Stimulated activated CD8-positive, alpha-beta memory T cell treated with anti-CD3 and anti-CD28 coated beads, Interleukin-15, amount 100 ng/mL, for 4 hours (primary cell): ENCODE measurements around the gene SPATA33.
"Not testable (repeated sequence)": the region's sequence is repeated elsewhere in the genome, so short reads cannot be mapped to it uniquely, and the experiment has no call there.

Experiments used
- DNase-seq, 2 donors: peaks; one replicate each; pipeline ENCODE4 v3.0.0-alpha.2; 2020; ENCODE audit warnings: low read depth in 2 of 2

SPATA33 gene

DNA sequence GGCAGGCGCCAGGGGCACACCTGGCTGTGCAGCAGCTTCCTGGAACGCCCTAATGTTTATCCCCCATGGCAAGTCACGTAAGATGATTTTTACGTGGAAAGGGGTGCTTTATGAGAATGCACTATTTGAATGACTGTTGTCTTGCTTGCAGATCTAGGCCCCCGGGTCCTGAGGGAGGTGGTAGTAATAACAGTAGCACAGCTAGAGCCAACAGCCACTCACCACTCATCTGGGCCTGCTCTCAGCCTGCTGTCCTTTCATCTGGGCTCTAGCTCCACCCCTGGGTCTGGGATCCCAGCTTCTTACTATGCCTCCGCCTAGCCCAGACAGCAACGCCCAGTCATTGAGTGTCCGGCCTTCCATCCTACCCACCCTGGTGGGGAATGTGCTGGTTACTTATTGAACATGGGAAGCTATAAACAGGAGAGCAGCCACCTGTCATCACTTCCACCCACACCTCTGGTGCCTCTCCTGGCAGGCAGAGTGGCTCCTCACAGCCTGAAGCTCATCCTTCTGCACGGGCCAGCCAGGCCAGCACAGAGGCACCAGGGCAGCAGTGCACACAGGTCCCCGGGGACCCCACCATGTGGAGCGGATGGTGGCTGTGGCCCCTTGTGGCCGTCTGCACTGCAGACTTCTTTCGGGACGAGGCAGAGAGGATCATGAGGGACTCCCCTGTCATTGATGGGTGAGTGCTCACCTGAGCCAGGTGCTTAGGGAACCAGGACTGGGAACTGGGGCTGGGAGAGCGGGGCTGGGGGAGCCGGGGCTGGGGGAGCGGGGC lies 27.6 kb upstream of the SPATA33 start:
- no peak for DNase-seq

DNA sequence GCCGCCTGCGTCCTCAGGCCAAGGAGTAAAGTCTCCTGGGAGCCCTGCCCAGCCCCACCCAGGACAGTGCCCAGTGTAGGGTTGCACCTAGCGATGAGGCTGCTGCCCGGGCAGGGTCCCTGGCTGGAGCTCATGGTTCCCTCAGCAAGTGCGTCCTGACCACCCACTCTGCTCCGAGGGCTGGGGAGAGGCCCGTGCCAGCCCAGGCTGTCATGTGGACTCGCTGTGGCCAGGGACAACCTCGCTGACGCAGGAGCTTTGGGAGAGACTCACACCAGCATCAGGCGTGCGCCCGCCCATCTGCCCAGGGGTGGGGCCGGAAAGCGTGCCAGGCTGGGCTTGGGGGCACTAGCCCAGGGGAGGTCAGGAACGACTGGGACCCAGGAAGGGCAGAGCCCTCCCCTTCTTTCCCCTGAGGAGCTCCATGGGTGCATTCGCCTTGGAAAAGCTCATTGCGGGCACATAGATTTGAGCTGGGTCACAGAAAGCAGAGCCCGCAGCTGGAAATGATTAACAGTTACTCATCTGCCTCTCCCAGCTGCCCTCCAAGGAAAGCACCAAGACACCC lies 24.5 kb upstream of the SPATA33 start:
- no peak for DNase-seq

DNA sequence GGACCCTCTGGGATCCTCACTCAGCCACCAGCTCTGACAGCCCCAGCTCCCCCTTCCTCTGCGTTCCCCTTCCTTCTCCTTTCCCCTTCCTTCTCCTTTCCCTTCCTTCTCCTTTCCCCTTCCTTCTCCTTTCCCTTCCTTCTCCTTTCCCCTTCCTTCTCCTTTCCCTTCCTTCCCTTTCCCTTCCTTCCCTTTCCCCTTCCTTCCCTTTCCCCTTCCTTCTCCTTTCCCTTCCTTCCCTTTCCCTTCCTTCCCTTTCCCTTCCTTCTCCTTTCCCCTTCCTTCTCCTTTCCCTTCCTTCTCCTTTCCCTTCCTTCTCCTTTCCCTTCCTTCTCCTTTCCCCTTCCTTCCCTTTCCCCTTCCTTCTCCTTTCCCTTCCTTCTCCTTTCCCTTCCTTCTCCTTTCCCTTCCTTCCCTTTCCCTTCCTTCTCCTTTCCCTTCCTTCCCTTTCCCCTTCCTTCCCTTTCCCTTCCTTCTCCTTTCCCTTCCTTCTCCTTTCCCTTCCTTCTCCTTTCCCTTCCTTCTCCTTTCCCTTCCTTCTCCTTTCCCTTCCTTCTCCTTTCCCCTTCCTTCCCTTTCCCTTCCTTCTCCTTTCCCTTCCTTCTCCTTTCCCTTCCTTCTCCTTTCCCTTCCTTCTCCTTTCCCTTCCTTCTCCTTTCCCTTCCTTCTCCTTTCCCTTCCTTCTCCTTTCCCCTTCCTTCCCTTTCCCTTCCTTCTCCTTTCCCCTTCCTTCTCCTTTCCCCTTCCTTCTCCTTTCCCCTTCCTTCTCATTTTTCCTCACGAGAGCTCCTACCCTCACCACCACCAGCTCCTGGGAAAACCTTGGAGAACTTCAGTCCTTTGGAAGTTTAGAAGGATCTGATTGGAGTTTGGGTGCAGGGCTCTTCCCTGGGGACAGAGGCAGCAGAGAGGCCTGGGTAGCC lies 22.9 kb upstream of the SPATA33 start:
- not testable (repeated sequence) for DNase-seq

DNA sequence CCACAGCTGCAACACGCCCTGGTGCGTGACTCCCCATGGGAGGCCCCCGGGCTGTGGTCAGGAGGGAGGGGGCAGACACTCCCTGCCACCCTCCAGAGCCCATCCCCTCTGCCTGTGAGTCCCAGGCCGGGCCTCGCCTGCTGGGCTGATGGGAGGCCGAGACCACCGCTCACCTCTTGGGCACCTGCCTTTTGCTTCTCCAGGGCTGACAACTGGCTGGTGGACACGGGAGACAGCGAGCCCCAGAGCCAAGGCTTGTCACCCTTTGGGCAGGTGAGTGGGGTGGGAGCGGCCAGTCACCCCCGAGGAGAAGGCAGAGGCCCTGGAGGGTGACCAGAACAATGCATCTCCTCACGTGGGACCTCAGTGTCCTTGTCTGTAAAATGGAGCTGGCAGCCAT lies 21.0 kb upstream of the SPATA33 start:
- DNase-seq = no peak

DNA sequence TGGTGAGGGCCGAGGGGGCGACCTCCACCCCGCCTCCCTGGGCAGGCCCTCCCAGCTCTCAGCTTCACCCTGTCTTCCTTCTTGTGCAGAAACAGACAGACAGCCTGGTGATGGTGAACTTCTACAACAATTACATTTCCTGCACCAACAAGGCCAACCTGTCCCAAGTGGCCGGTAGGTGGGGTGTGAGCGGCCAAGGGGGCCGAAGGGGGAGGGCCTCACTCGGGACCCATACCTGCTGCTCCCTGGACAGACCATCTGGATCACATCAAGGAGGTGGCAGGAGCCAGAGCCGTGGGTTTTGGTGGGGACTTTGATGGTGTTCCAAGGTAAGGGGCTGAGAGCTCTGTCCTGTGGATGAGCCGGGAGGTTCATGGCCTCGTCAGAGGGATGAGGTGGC lies 20.3 kb upstream of the SPATA33 start:
- no peak for DNase-seq

DNA sequence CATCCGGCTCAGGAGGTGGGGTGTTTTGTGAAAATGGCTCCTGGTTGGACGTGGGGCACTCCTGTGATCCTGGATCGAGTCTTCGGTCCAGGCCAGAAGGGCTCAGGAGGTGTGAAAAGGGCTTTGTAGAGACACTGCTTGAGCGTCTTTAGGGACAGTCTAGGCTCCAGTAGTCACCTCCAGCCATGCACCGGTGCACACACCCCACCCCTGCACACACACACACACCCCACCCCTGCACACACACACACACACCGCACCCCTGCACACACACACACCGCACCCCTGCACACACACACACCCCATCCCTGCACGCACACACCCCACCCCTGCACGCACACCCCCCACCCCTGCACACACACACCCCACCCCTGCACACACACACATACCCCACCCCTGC lies 19.2 kb upstream of the SPATA33 start:
- no peak for DNase-seq

DNA sequence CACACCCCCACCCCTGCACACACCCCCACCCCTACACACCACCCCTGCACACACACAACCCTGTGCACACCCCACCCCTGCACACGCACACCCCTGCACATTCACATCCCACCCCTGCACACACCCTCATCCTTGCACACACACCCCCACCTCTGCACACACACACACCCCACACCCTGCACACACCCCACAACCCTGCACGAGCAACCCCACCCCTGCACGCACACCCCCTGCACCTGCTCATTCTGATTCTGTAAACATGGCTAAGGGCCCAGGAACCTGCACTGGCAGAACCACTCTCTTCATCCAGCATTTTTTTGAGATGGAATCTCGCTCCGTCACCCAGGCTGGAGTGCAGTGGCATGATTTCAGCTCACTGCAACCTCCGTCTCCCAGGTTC lies 18.3 kb upstream of the SPATA33 start:
- DNase-seq = no peak

DNA sequence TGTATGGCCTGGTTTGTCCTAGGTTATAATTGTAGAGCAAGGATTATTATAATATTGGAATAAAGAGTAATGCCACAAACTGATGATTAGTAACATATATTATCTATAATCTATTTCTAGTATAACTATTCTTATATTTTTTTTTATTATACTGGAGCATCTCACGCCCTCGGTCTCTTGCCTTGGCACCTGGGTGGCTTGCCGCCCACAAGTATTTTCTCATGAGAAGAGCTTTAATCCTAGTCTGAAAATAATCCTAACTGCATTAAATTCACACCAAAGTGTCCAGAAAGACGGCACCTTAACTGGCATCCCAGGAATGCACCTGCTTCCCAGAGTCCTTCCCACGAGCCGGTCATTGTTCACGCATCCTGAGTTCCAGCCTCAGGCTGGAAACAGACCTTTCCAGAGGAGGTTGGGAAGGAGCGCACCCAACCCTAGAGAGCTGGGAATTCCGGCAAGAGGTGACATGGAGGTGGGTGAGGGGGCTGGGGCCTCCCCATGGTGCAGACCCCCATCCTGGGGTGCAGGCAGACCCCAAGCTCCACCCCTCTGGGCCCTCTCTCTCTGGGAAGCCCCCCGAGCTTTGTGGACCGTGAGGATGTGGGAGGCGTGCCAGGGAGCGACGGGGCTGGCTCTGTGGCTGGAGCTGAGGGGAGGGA lies 16.0 kb upstream of the SPATA33 start:
- no peak for DNase-seq

DNA sequence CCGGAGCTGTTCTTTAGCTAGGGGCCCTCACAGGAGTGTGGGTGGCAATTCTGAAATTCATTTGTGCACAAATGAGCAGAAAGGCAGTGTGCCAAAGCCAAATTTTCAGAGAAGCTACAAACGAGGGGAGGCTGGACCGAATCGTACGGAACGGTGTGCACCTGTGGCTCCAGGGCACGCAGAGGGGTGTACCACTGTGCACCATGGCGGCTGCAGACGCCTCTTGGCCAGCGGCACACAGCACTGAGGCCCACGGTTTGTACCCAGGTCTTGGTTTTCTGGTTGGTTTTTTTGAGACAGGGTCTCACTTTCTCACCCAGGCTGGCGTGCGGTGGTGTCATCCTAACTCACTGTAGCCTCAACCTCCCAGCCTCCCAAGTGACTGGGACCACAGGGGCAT lies 15.1 kb upstream of the SPATA33 start:
- no peak for DNase-seq

DNA sequence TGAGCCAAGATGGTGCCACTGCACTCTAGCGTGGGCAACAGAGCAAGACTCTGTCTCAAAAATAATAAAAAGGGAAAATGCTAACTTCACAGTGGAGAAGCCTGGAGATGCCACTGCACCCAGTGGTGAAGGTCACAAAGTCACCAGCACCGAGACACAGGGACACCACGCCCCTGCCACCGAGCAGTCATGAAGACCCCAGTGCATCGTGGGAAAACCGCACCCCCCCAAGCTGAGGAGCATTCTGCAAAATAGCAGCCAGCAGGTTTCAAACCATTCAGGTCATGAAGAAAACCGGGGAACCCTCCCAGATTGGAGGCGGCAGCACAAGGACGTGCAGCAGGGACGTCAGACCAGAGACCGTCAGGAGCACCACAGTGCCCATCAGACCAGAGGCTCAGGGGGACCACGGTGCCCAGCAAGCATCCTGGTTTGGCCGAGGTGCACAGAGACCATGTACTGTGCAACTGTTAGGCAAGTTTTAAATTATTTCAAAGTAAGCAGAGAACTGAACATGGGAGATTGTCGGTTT lies 13.8 kb upstream of the SPATA33 start:
- DNase-seq = no peak

DNA sequence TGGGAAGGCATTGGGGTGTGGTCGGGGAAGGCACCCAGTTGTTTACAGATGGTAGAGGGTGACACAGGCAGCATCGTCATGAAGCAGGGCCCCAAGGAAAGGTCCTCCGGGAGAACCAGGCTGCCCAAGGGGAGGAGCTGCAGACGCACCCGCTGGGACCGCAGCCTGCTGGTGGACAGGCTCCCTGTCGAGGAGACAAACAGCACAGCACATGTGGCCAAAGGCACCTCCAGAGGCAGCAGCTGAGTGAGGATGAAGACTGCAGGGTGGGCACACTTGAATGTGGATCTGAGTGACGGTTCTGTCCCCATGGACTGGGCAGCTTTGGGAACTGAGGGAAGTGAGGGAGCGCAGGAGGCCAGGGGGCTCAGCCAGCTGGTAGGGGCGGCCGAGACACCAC lies 12.5 kb upstream of the SPATA33 start:
- no peak for DNase-seq

DNA sequence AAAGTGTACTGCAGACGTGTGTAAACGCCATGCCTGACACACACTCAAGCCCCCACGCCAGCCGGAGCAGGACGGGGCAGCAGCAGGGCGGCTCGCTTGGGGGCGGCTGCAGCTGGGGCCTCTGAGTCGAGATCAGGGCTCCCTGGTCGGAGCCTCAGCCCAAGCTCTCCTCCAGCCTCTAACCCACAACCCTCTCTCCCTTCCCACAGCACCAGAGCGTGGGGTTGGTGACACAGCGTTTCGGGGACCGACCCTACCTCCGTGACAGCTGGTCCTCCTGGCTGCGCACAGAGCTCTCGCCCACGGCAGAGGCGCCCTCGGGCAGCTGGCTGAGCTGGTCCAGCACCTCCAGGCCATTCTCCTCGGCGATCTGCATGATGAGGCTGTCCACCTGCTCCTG lies 11.4 kb upstream of the SPATA33 start:
- DNase-seq = no peak

DNA sequence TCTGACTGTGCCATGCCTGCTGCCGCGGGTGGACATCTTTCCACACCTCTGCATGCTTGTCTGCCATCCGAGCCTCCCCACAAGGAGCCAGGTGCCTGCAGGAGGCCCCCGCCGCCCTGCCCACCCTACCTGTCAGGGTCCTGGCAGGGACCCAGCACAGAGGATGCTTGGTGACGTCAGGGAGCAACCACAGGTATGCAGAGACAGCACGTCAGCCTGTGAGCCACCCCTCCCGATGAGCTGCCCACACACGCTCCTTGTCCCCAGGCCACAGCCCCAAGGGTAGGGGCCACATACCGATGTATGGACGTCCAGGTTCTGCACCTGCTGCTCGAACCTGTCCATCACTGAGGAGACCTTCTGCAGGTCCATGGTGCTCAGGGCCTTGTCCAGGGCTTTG lies 10.7 kb upstream of the SPATA33 start:
- no peak for DNase-seq

DNA sequence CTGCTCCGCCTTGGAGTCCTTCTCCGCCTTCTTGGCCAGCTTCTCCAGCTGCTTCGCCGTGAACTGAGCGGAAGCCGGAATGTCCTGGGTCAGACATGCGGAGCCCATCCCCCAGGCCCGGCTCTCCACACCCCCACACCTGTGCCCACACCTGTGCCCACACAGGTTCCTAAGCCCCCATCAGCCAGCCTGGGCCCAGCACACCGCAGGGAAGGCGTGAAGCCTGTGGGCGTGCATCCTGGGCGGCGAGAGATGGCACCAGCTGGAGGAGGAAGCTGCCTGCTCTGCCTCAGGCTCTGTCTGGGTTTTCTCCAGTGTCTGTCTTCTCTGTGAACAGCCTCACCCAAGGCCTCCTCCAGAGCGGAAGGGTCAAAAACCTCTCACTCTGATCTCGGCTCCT lies 6.1 kb upstream of the SPATA33 start:
- DNase-seq = no peak

DNA sequence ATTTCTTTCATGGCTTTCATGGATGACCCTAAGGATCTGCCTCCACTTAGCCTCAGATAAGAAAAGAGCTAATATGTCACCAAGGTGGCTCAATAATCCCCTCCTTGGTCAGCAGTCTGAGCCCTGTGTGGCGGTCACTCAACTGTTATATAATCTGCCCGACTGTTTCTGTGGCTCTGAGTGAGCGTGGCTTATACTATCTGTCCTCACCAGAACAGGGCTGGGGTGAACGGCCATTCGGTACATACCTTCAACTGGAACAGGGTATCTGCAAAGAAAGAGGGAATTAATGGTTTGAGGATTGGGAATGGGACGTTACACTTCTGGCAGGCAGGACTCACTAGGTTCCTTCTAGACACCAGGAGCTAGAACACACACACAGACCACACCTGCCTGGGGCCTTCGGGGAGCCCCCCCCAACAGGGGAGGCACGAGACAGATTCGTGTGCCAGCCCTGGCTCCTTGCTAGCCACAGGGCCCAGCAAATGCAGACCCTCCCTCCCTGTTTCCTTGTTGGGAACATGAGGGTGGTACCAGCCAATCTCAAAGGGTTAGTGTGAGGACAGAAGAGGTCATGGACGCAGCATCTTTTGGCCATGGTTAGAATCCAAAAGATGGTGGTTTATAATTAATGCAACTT lies 3.9 kb upstream of the SPATA33 start:
- no peak for DNase-seq

DNA sequence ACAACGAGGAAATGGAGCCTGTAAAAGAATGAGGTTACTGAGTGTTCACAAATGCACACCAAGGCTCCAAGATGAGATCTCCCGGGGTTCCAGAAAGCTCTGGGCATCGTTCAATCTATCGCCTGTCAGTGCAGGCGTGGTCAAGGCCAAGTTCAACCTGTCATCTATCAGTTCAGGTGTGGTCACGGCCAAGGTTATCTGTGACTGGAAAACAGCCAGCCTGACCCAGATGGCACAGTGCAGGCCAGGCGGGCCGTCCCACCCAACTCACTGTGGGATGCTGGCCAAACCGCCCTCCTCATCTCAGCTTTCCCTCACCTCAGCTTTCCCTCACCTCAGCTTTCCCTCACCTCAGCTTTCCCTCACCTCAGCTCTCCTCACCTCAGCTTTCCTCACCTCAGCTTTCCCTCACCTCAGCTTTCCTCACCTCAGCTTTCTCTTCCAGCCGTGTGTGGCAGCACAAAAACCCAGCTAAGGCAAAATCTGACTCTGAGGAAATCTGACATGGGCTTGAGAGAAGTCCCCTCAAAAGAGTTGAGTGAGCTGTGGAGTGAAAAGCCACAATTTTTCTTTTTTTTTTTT lies 2.5 kb upstream of the SPATA33 start:
- no peak for DNase-seq

DNA sequence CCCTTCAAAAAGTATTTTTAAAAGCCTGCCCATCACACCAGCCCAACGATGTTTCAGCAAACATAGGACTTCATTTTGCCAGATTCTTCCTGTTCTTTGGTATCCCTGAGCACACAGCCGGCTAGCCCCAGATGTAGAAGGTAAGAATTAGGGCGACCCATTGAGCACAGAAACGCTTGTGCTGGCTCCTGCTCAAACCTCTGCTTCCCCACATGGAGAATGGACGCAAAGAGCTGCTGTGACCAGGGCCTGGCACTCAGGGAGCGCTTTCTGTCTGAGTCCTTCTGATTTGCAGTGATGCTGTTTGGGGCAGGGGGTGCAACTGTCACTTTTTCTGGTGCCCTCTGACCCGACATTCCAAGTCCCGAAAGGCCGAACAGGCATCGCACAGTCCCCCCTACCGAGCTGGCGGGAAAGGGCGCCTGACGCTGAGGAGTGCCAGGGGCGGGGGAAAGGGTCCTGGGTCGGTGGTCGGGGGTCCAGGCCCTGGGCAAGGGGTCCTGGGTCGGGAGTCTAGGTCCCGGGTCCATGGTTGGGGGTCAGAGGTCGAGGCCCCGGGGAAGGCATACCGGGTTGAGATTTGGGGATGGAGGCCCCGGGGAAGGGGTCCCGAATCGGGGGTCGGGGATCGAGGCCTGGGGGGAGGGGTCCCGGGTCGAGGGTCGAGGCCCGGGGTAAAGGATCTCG lies 1.1 kb upstream of the SPATA33 start:
- no peak for DNase-seq

DNA sequence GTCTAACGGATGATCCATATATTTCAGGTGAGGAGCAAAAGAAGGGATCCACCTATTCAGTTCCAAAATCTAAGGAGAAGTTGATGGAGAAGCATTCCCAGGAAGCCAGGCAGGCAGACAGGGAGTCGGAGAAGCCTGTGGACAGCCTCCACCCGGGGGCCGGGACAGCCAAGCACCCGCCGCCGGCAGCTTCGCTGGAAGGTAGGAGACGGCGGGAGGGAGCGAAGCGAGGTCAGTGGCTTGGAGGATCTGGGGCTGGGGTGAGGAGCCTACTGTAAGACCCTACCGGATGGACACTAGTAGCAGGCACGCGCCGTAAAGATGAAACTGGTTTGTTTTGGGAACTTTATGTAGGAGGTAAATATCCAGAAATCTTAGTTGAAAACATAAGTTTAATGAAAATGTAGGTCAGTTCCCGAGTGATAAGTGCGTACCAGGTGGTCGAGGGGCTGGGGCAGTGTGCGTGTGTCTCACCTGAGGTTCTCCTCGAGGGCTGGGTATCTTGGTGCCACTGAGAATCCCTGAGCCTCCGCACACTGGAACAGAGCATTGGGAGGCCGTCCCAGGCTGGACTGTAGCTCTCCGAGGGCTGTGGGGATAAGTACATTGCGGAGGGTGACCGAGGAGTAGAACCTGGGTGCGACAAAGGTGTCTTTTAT lies 714 bp downstream of the SPATA33 start:
- DNase-seq = no peak

DNA sequence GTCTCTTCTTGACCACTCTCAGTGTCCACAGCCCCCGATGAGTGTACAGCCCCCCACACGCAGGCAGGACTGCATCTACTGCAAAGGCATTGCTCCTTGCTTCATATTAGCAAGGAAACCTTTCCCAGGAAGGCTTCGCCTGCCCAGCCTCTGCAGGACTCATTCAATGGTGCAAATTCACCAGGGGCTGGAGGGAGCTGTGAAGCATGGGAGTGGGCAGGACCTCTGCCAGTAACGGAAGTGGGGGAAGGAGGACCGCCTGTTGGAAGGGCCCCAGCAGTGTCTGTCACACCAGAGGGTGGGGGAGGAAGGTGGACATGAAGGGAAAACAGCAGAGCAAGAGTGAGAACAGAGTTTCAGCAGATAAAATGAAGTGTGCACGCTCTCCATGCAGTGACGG lies 2.5 kb downstream of the SPATA33 start:
- no peak for DNase-seq

DNA sequence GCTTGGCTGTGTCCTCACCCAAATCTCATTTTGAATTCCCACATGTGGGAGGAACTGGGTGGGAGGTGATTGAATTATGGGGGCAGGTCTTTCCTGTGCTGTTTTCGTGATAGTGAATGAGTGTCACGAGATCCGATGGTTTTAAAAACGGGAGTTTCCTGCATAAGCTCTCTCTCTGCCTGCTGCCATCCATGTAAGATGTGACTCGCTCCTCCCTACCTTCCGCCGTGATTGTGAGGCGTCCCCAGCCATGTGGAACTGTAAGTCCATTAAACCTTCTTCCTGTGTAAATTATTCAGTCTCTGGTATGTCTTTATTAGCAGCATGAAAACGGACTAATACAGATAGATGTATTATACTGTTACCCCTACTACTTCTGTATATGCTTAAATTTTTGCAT lies 3.6 kb downstream of the SPATA33 start:
- DNase-seq = no peak
